ENCODE data around the gene TMEM239. TPM values are rescaled to one million over a fixed set of nuclear protein-coding genes. Genes with fewer than 3 reads are reported as not detected.

Gene TMEM239
- total RNA-seq, 1 experiment from 2014 or later: not detected

GRCh38 chr20:2858591-2858990 lies 42.4 kb downstream of the TMEM239 start:
- POLR2A ChIA-PET (ENCODE audit: unreplicated experiment): no interaction called here
- no peaks in the 10 kb centered on the region for H3F3A ChIP-seq (ENCODE audit: insufficient read depth, low read depth)
- BruUV-seq (replicated peaks): no TSS peak
- H3K27ac ChIP-seq: no peak overlapping the region
- H4K20me1 ChIP-seq (ENCODE audit: insufficient read depth): no peaks in the 10 kb centered on the region
- no peak overlapping the region for H3K4me2 ChIP-seq
- H2AFZ ChIP-seq: no peak overlapping the region
- H3K27me3 ChIP-seq (ENCODE audit: insufficient read depth, low read depth): no peaks in the 10 kb centered on the region
- no peaks in the 10 kb centered on the region for H3K9me2 ChIP-seq (ENCODE audit: insufficient read depth)
- H3K4me3 ChIP-seq: no peak overlapping the region
- no peak for TF ChIP-seq CTCF (conservative IDR thresholded peaks at IDR 0.05)
- TF ChIP-seq EZH2 (IDR thresholded peaks at IDR 0.05; ENCODE audit: low read depth): no peak
- no peaks in the 10 kb centered on the region for H3K79me2 ChIP-seq (ENCODE audit: low read depth)
- intact Hi-C loops (cut with micrococcal nuclease; ENCODE audit: unreplicated experiment): no loop called here
- no peaks in the 10 kb centered on the region for H3K36me3 ChIP-seq (ENCODE audit: low read depth)
- H3K4me1 ChIP-seq (replicated peaks; ENCODE audit: insufficient read depth): no peaks in the 10 kb centered on the region
- H3K9me3 ChIP-seq (ENCODE audit: insufficient read depth, low read depth): no peaks in the 10 kb centered on the region
- CTCF ChIA-PET: interaction anchor here (0.6 kb wide), 1 partner anchor 153 kb away, joined by 6 read pairs; no protein-coding TSS in a partner anchor
- no peak for DNase-seq

DNA sequence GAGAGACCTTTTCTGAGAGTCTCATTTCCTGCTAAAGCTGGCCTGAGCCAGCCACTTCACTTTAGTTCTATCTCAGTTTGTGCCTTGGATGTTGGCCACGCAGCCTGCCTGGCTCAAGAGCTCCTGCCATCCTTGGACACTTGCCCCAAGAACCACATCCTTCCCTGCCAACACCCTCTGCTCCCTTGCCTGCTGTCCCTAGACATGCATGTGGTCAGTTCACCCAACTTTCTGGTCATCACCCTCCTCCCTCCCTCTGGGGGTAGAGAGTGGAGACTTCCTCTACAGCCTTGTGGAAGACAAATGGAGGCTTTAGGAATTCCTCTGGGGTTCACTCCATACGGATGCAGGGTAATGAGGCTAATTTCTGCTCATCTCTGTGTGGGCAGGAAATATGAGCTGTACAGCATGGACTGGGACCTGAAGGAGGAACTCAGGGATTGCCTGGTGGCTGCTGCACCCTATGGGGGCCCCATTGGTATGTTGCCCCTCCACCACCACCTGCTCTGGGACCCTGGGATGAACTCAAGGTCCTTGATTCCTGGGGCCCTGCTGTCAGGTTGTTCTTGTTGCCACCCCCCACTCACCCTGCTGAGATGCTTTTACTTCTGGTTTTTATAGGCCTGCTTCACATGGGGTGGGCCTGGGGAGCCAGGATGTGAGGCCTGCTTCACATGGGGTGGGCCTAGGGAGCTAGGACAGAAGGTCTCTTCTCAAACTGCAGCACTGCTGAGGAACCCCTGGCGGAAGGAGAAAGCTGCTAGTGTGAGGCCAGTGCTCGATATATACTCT lies 43.4 kb downstream of the TMEM239 start:
- BruUV-seq (replicated peaks): no TSS peak
- TF ChIP-seq CTCF (conservative IDR thresholded peaks at IDR 0.05) (no peak), EZH2 (IDR thresholded peaks at IDR 0.05; ENCODE audit: low read depth) (no peak)
- H3K4me1 ChIP-seq (replicated peaks; ENCODE audit: insufficient read depth): no peaks in the 10 kb centered on the region
- intact Hi-C loops (cut with micrococcal nuclease; ENCODE audit: unreplicated experiment): no loop called here
- ChIA-PET POLR2A (ENCODE audit: unreplicated experiment) (interaction anchor here (0.6 kb wide), 1 partner anchor 52 kb away, joined by 3 read pairs; no protein-coding TSS in a partner anchor), CTCF (no interaction called here)
- no peak overlapping the region for H3K27ac ChIP-seq
- H3K27me3 ChIP-seq (ENCODE audit: insufficient read depth, low read depth): no peaks in the 10 kb centered on the region
- no peaks in the 10 kb centered on the region for H3K9me3 ChIP-seq (ENCODE audit: insufficient read depth, low read depth)
- no peaks in the 10 kb centered on the region for H3F3A ChIP-seq (ENCODE audit: insufficient read depth, low read depth)
- no peaks in the 10 kb centered on the region for H3K36me3 ChIP-seq (ENCODE audit: low read depth)
- H2AFZ ChIP-seq: no peak overlapping the region
- DNase-seq: no peak
- H3K9me2 ChIP-seq (ENCODE audit: insufficient read depth): no peaks in the 10 kb centered on the region
- H3K4me2 ChIP-seq: no peak overlapping the region
- no peaks in the 10 kb centered on the region for H4K20me1 ChIP-seq (ENCODE audit: insufficient read depth)
- no peak overlapping the region for H3K4me3 ChIP-seq
- H3K79me2 ChIP-seq (ENCODE audit: low read depth): no peaks in the 10 kb centered on the region

- intact Hi-C loops (cut with micrococcal nuclease; ENCODE audit: unreplicated experiment): no loop called here
- no TSS peak for BruUV-seq (replicated peaks)
Measured at GRCh38 chr20:2864626-2865025, 48.5 kb downstream of the TMEM239 start.

More at GRCh38 chr20:2864626-2865025, 48.5 kb downstream of the TMEM239 start:
- no peak overlapping the region for H3K4me3 ChIP-seq
- H3K27ac ChIP-seq: no peak overlapping the region
- no peak for DNase-seq
- no peaks in the 10 kb centered on the region for H3K9me3 ChIP-seq (ENCODE audit: insufficient read depth, low read depth)
- H3K79me2 ChIP-seq (ENCODE audit: low read depth): no peaks in the 10 kb centered on the region
- H4K20me1 ChIP-seq (ENCODE audit: insufficient read depth): no peaks in the 10 kb centered on the region
- no peak overlapping the region for H3K4me2 ChIP-seq
- CTCF ChIA-PET: no interaction called here
- H2AFZ ChIP-seq: no peak overlapping the region
- 0 out of 2 replicates have a peak, but pooled peaks cover 3% of the 10 kb centered on the region for H3F3A ChIP-seq (ENCODE audit: insufficient read depth, low read depth)
- no peaks in the 10 kb centered on the region for H3K36me3 ChIP-seq (ENCODE audit: low read depth)
- H3K4me1 ChIP-seq (replicated peaks; ENCODE audit: insufficient read depth): no peaks in the 10 kb centered on the region
- no peaks in the 10 kb centered on the region for H3K27me3 ChIP-seq (ENCODE audit: insufficient read depth, low read depth)
- no peaks in the 10 kb centered on the region for H3K9me2 ChIP-seq (ENCODE audit: insufficient read depth)
- POLR2A ChIA-PET (ENCODE audit: unreplicated experiment): no interaction called here
- TF ChIP-seq CTCF (conservative IDR thresholded peaks at IDR 0.05) (no peak), EZH2 (IDR thresholded peaks at IDR 0.05; ENCODE audit: low read depth) (no peak)
